Chondrocyte (in vitro differentiated cells): ENCODE measurements around the gene SLC35A2. TPM values are rescaled to one million over a fixed set of nuclear protein-coding genes. Genes with fewer than 3 reads are reported as not detected.

Source experiments
- DNase-seq: peaks from one replicate; pipeline ENCODE4 v3.0.0; 2021; ENCODE audit warnings: mixed read lengths, low spot score
- H3K27ac Mint-ChIP-seq: one replicate; pipeline ENCODE4 v1.8.0; 2021; ENCODE audit warnings: mild to moderate bottlenecking, moderate library complexity, mixed read lengths; ENCODE audit not compliant: unreplicated experiment
- H3K27me3 Mint-ChIP-seq: 2 replicates; pipeline ENCODE4 v1.8.0; 2021; ENCODE audit warnings: low read depth, mixed read lengths
- H3K36me3 Mint-ChIP-seq: 2 replicates; pipeline ENCODE4 v1.8.0; 2021; ENCODE audit warnings: low read depth, mixed read lengths
- H3K4me1 Mint-ChIP-seq: 2 replicates; pipeline ENCODE4 v1.8.0; 2021; ENCODE audit warnings: low read depth, mild to moderate bottlenecking, mixed read lengths
- H3K4me3 Mint-ChIP-seq: one replicate; pipeline ENCODE4 v1.8.0; 2021; ENCODE audit warnings: mild to moderate bottlenecking, moderate library complexity, mixed read lengths; ENCODE audit not compliant: unreplicated experiment
- H3K9me3 Mint-ChIP-seq: 2 replicates; pipeline ENCODE4 v1.8.0; 2021; ENCODE audit warnings: low read depth, mixed read lengths
- CTCF ChIP-seq: fragments of 200-600 bp; sonication (generic); IDR thresholded peaks from 2 replicates; pipeline ENCODE4 v1.5.0; 2021; ENCODE audit warnings: antibody characterized with exemption, mild to moderate bottlenecking, moderate library complexity
- total RNA-seq: library from RNA; stranded (reverse); gene quantifications from 3 replicates; pipeline ENCODE4 v1.2.1, GENCODE V29; 2021

The SLC35A2 gene
- total RNA-seq, 1 donor from 2014 or later, result 39.2 TPM

GRCh38 chrX:48910926-48911411 lies 477 bp downstream of the SLC35A2 start:
- H3K4me3 Mint-ChIP-seq, result peak overlapping the region; percentile 89
- peaks cover 13% of the 10 kb centered on the region for H3K4me1 Mint-ChIP-seq
- DNase-seq, result no peak
- no peaks in the 10 kb centered on the region for H3K27me3 Mint-ChIP-seq
- no peak for TF ChIP-seq CTCF
- peaks cover 6% of the 10 kb centered on the region for H3K36me3 Mint-ChIP-seq
- no peaks in the 10 kb centered on the region for H3K9me3 Mint-ChIP-seq
- H3K27ac Mint-ChIP-seq, result peak overlapping the region; percentile 81

DNA sequence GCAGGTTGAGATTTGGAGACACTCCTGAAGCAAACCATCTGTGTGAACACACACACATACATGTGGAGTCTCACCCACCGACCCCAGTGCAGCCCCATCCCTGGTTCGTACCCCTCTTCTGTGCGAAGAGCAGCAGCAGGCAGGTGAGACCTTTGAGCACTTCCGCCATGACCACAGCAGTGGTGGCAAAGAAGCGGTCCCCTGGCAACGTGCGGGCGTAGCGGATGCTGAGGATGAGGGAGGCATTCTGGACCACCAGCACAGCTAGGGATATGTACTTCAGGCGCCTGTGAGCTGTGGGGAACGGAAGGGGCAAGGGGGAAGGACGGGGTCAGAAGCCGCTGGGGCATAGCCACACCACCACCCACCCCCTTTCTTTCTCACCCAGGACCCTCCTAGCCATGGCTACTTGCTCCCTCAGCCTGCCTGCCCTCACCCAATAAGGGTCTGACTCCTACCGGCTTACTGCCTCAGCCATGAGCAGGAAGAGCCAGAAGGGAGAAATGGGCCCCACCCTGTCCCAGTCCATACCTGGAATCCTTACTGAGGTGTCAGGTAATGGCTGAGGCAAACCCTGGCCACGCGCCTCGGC lies 1.6 kb downstream of the SLC35A2 start:
- no peak for TF ChIP-seq CTCF
- Mint-ChIP-seq H3K27ac (no peak overlapping the region), H3K4me1 (peaks cover 13% of the 10 kb centered on the region), H3K9me3 (no peaks in the 10 kb centered on the region), H3K27me3 (no peaks in the 10 kb centered on the region), H3K4me3 (peak overlapping the region; percentile 89), H3K36me3 (peaks cover 5% of the 10 kb centered on the region)
- DNase-seq, result no peak

DNA sequence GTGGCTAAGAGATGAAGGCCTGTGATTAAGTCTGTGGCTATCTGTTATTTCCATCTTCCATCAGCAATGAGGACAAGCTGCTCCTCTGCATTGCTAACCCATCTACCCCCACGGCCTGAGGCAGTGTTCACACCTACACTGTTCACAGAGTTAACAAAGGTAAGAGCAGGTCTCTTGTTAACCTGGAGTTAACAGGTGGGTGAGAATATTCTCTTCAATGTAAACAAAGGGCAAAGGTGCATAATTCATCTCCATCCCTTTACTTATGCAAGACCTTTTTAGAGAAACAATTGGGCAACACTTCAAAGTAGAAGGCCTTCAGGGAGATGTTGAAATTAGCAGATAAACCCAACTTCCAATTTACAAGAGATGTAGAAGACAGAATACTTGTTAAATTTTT lies 2.8 kb downstream of the SLC35A2 start:
- H3K9me3 Mint-ChIP-seq, result no peaks in the 10 kb centered on the region

DNA sequence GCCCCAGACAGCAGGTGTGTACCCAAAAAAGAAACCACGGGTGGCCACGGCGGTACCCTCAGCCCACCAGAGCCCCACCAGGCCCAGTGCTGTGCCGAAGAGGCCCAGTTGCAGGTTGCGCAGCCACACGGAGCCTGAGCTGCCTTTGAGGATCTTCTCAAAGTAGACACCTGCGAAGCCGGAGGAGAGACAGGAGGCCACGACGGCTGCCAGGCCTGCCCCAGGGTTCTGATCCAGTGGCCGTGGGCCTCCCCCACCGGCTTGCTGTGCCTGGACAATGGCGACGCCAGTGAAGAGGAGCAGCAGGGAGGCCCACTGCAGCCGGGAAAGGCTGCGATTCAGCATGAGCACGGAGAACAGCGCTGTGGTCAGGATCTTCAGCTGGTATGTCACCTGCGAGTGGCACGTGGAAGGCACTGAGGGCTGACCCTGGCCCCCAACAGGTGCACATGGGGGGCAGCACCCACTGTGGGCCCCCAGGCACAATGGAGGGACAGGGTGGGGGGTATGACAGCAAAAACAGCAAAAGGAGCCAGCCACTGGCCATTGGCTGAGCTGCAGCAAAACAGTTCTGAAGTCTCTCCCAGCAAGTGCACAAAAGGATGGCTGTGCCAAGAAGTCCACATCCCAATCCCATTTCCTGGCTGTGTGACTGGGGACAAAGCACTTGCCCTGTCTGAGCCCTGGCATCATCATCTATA lies 6.2 kb downstream of the SLC35A2 start:
- H3K36me3 Mint-ChIP-seq, result peaks cover 9% of the 10 kb centered on the region
- H3K4me1 Mint-ChIP-seq, result peaks cover 3% of the 10 kb centered on the region
- no peak overlapping the region for H3K4me3 Mint-ChIP-seq

More for the DNA sequence above, 2.8 kb downstream of the SLC35A2 start:
- peak overlapping the region; percentile 49 for H3K27ac Mint-ChIP-seq
- H3K4me3 Mint-ChIP-seq, result no peak overlapping the region
- H3K4me1 Mint-ChIP-seq, result peaks cover 13% of the 10 kb centered on the region
- DNase-seq, result no peak
- TF ChIP-seq CTCF, result no peak
- no peaks in the 10 kb centered on the region for H3K27me3 Mint-ChIP-seq
- H3K36me3 Mint-ChIP-seq, result peaks cover 2% of the 10 kb centered on the region

DNA sequence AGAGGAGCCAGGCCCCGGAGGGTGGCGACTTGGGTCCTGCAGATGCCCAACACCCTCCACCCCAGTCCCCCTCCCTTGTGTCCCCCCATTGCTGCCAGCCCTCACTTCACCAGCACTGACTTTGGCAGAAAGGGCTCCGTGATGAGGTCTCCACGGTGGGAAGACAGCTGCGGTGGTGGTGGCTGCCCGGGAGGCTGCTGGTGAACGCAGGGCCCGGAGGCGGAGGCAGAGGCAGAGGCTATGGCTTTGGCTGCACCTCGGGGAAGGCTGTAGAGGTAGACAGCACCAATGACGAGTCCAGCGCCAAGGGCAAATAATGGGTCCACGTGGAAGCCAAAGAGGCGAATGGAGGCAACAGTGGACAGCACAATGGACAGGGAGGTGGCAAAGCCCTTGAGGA lies 6.8 kb downstream of the SLC35A2 start:
- TF ChIP-seq CTCF, result no peak
- no peak overlapping the region for H3K4me3 Mint-ChIP-seq
- H3K4me1 Mint-ChIP-seq, result no peaks in the 10 kb centered on the region
- H3K36me3 Mint-ChIP-seq, result peaks cover 9% of the 10 kb centered on the region
- no peak overlapping the region for H3K27ac Mint-ChIP-seq
- DNase-seq, result no peak
- no peaks in the 10 kb centered on the region for H3K9me3 Mint-ChIP-seq
- H3K27me3 Mint-ChIP-seq, result no peaks in the 10 kb centered on the region

More for the DNA sequence above, 6.2 kb downstream of the SLC35A2 start:
- no peak overlapping the region for H3K27ac Mint-ChIP-seq
- no peaks in the 10 kb centered on the region for H3K27me3 Mint-ChIP-seq
- TF ChIP-seq CTCF, result no peak
- peak; percentile 55 for DNase-seq
- H3K9me3 Mint-ChIP-seq, result no peaks in the 10 kb centered on the region
